Endothelial cell of umbilical vein (primary cell): ENCODE measurements around the gene SGSM1. TPM values are rescaled to one million over a fixed set of nuclear protein-coding genes. Genes with fewer than 3 reads are reported as not detected.

ENCODE experiments used
- BruUV-seq: library from RNA; stranded (reverse); fragments of 400-500 nt; replicated peaks from 2 replicates; lab custom pipeline; 2021; lab: Mats Ljungman, UMichigan
- CTCF ChIA-PET: fragments of 300-600, 350-600 bp; sonication (Branson Sonifier 250); formaldehyde crosslinking; loops from one replicate; lab custom pipeline; 2021; ENCODE audit warnings: antibody characterized with exemption, inconsistent platforms; lab: Charles Lee
- POLR2A ChIA-PET: fragments of 300-600, 350-600 bp; sonication (Branson Sonifier 250); formaldehyde crosslinking; loops from one replicate; lab custom pipeline; 2021; ENCODE audit warnings: antibody characterized with exemption, inconsistent platforms; lab: Charles Lee
- DNase-seq: peaks from one replicate; pipeline ENCODE4 v3.0.0-alpha.2; 2011; ENCODE audit warnings: low read depth, low spot score
- FAIRE-seq: peaks from 2 replicates; lab custom pipeline; 2011; peaks lifted over from hg19 to GRCh38; lab: Jason Lieb, UNC
- H2AFZ ChIP-seq: 2 replicates; pipeline ENCODE4 v1.6.0; 2012; ENCODE audit warnings: low read depth, low read length, control low read depth, inconsistent platforms
- H3K27ac ChIP-seq: 2 replicates; pipeline ENCODE4 v1.5.1; 2011; ENCODE audit warnings: low read depth, mild to moderate bottlenecking, control low read depth, low read length, moderate library complexity; ENCODE audit not compliant: insufficient read depth
- H3K27me3 ChIP-seq, 2 experiments: 2 replicates each; pipeline versions ENCODE4 v1.6.0 to v1.6.1; 2011; ENCODE audit warnings: low read length in 2 of 2, mixed read lengths in 1 of 2; ENCODE audit not compliant: control insufficient read depth in 2 of 2, insufficient read depth in 2 of 2
- H3K36me3 ChIP-seq, 2 experiments: 2 replicates in 1 of 2; 3 replicates in 1 of 2; pipeline ENCODE4 v1.5.1; 2011; ENCODE audit warnings: low read length in 2 of 2, mild to moderate bottlenecking in 1 of 2, moderate library complexity in 1 of 2; ENCODE audit not compliant: control insufficient read depth in 2 of 2, insufficient read depth in 2 of 2; ENCODE audit errors: extremely low read depth in 1 of 2
- H3K4me1 ChIP-seq: 3 replicates; pipeline ENCODE4 v1.5.1; 2011; ENCODE audit warnings: mild to moderate bottlenecking, low read length; ENCODE audit not compliant: control insufficient read depth, insufficient read depth; ENCODE audit errors: extremely low read depth
- H3K4me2 ChIP-seq: 2 replicates; pipeline ENCODE4 v1.6.1; 2011; ENCODE audit warnings: low read length, control low read depth, mixed read lengths; ENCODE audit not compliant: insufficient read depth
- H3K4me3 ChIP-seq, 3 experiments: fragments of 200-600 bp in 1 of 3; sonication (generic), shearing (Covaris generic) in 1 of 3; replicated peaks in 1 of 3; 2 replicates each; pipeline ENCODE4 v1.5.1; 2011 to 2016; ENCODE audit warnings: control low read depth in 3 of 3, low read length in 3 of 3, mild to moderate bottlenecking in 2 of 3, inconsistent platforms in 1 of 3, low read depth in 1 of 3, moderate library complexity in 1 of 3; ENCODE audit not compliant: insufficient read depth in 1 of 3
- H3K79me2 ChIP-seq: 2 replicates; pipeline ENCODE4 v1.6.0; 2012; ENCODE audit warnings: low read length, inconsistent platforms; ENCODE audit not compliant: control insufficient read depth, insufficient read depth
- H3K9ac ChIP-seq: replicated peaks from 2 replicates; pipeline ENCODE3; 2011; ENCODE audit warnings: low read length, control low read depth; ENCODE audit not compliant: insufficient read depth; ENCODE audit errors: extremely low read depth
- H3K9me1 ChIP-seq: replicated peaks from 3 replicates; pipeline ENCODE4 v1.6.0; 2011; ENCODE audit warnings: mild to moderate bottlenecking, low read length; ENCODE audit not compliant: control insufficient read depth, insufficient read depth; ENCODE audit errors: extremely low read depth
- H3K9me3 ChIP-seq: replicated peaks from 2 replicates; pipeline ENCODE4 v1.5.1; 2012; ENCODE audit warnings: low read length, inconsistent platforms; ENCODE audit not compliant: control insufficient read depth, insufficient read depth
- H4K20me1 ChIP-seq: replicated peaks from 2 replicates; pipeline ENCODE3; 2011; ENCODE audit warnings: mild to moderate bottlenecking, low read length; ENCODE audit not compliant: control insufficient read depth, insufficient read depth; ENCODE audit errors: extremely low read depth
- EZH2 ChIP-seq: IDR thresholded peaks from 2 replicates; pipeline ENCODE4 v1.6.1; 2012; ENCODE audit warnings: borderline replicate concordance, low read depth, mild to moderate bottlenecking, moderate library complexity, low read length, inconsistent platforms; ENCODE audit not compliant: severe bottlenecking
- FOS ChIP-seq: IDR thresholded peaks from 2 replicates; pipeline ENCODE4 v1.6.1; 2011; ENCODE audit warnings: mild to moderate bottlenecking, low read length, moderate library complexity, borderline replicate concordance; ENCODE audit not compliant: insufficient read depth
- GATA2 ChIP-seq: IDR thresholded peaks from 2 replicates; pipeline ENCODE4 v1.7.0; 2011; ENCODE audit warnings: low read depth, mild to moderate bottlenecking, moderate library complexity, mixed read lengths, low read length; ENCODE audit not compliant: insufficient read length, insufficient read depth
- JUN ChIP-seq: IDR thresholded peaks from 2 replicates; pipeline ENCODE4 v1.6.1; 2011; ENCODE audit warnings: borderline replicate concordance, low read depth; ENCODE audit not compliant: insufficient read length, insufficient read depth
- POLR2A ChIP-seq: IDR thresholded peaks from 2 replicates; pipeline ENCODE4 v1.6.1; 2012; ENCODE audit warnings: low read depth, mild to moderate bottlenecking, control low read depth, low read length
- POLR2AphosphoS5 ChIP-seq: IDR thresholded peaks from 2 replicates; pipeline ENCODE4 v1.6.1; 2012; ENCODE audit warnings: low read depth, mild to moderate bottlenecking, control low read depth, low read length, moderate library complexity; ENCODE audit not compliant: insufficient read depth
- dilution Hi-C: fragments of 300-500 bp; cut with MboI; formaldehyde crosslinking; loops from one replicate; pipeline ENCODE4 v1.15.0; 2019; ENCODE audit warnings: low sequenced_read_pairs; ENCODE audit not compliant: extremely low pct_ligation_motif_present
- intact Hi-C: fragments of 100-400 bp; cut with micrococcal nuclease; formaldehyde crosslinking; loops from one replicate; pipeline ENCODE4 v1.10.0; 2022
- polyA plus RNA-seq, 4 experiments: library from polyadenylated mRNA; depleted of rRNA in 3 of 4; stranded (reverse) in 3 of 4; unstranded in 1 of 4; fragments of >200 nt; gene quantifications; 2 replicates each; pipeline versions ENCODE4 v1.2.1 to v1.2.3, GENCODE V29; 2011 to 2012; ENCODE audit warnings: missing spikeins in 1 of 4
- total RNA-seq: library from RNA; stranded (reverse); gene quantifications from 2 replicates; pipeline ENCODE4 v1.2.3, GENCODE V29; 2021
- TF ChIP-seq, protein P1 (sequence below), 2 donors: IDR thresholded peaks; 1 replicate in 1 of 2; 2 replicates in 1 of 2; pipeline ENCODE4 v1.5.1; 2011; ENCODE audit warnings: low read length in 2 of 2, mild to moderate bottlenecking in 2 of 2, moderate library complexity in 2 of 2, control low read depth in 1 of 2, inconsistent platforms in 1 of 2, low read depth in 1 of 2; ENCODE audit not compliant: insufficient read depth in 1 of 2; ENCODE audit errors: extremely low read depth in 1 of 2

The SGSM1 gene
- total and polyA plus RNA-seq, 2 donors (not counting 3 experiments of a cell fraction or from before 2014, with no cell fraction given): 0.10 to 1.1 TPM

DNA sequence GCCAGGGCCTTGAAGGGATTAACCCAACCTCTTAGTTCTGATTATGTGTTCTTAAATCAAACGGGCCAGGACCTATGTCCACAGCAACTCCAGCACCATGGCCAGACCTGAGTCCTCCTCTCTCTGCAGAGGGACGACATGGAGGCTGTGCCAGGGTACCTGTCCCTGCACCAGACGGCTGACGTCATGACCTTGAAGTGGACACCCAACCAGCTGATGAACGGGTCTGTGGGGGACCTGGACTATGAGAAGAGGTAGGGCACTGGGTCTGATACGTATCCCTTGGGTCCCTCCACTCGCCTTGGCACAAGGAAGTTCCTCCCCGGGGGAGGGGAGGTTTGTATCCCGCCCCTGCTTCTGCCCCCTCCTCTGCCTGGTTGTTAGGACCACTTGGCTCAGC, 53.6 kb downstream of the SGSM1 start:
- TF ChIP-seq POLR2AphosphoS5 (no peak), POLR2A (no peak), EZH2 (no peak), FOS (no peak), GATA2 (no peak), JUN (no peak)
- TF ChIP-seq, protein P1, sequence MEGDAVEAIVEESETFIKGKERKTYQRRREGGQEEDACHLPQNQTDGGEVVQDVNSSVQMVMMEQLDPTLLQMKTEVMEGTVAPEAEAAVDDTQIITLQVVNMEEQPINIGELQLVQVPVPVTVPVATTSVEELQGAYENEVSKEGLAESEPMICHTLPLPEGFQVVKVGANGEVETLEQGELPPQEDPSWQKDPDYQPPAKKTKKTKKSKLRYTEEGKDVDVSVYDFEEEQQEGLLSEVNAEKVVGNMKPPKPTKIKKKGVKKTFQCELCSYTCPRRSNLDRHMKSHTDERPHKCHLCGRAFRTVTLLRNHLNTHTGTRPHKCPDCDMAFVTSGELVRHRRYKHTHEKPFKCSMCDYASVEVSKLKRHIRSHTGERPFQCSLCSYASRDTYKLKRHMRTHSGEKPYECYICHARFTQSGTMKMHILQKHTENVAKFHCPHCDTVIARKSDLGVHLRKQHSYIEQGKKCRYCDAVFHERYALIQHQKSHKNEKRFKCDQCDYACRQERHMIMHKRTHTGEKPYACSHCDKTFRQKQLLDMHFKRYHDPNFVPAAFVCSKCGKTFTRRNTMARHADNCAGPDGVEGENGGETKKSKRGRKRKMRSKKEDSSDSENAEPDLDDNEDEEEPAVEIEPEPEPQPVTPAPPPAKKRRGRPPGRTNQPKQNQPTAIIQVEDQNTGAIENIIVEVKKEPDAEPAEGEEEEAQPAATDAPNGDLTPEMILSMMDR (IDR thresholded peaks at IDR 0.05; ENCODE audit: extremely low read depth in 1 of 2, insufficient read depth in 1 of 2, low read depth in 1 of 2, low read length in 2 of 2): no peak
- FAIRE-seq (no peak), DNase-seq (no peak)
- H3K4me1 ChIP-seq: no peaks in the 10 kb centered on the region
- no peak overlapping the region for H3K4me2 ChIP-seq
- intact Hi-C loops: no loop called here
- H3K79me2 ChIP-seq: no peaks in the 10 kb centered on the region
- H3K9me3 ChIP-seq: no peaks in the 10 kb centered on the region
- no peak overlapping the region for H2AFZ ChIP-seq
- H3K9me1 ChIP-seq: no peaks in the 10 kb centered on the region
- no peak overlapping the region for H3K4me3 ChIP-seq
- H3K27me3 ChIP-seq: peaks cover 0 to 3% of the 10 kb centered on the region in 2 experiments
- dilution Hi-C loops: no loop called here
- ChIA-PET POLR2A (no interaction called here), CTCF (interaction anchor here (1.4 kb wide), 1 partner anchor 9 kb away, joined by 4 read pairs; no protein-coding TSS in a partner anchor)
- H3K9ac ChIP-seq: no peak overlapping the region
- no peaks in the 10 kb centered on the region for H3K36me3 ChIP-seq
- H3K27ac ChIP-seq: no peak overlapping the region
- H4K20me1 ChIP-seq: no peaks in the 10 kb centered on the region
- no TSS peak for BruUV-seq
